HCT116 (cell line): ENCODE measurements around the gene TTLL11. TPM values are rescaled to one million over a fixed set of nuclear protein-coding genes. Genes with fewer than 3 reads are reported as not detected.

ENCODE experiments used
- ATAC-seq: fragments of 200-7000 bp; cut with Tn5 transposase; 2 replicates; pipeline ENCODE4 v1.9.1; 2020; ENCODE audit warnings: mild to moderate bottlenecking, moderate library complexity
- BruUV-seq: library from RNA; stranded (reverse); fragments of 400-500 nt; replicated peaks from 2 replicates; lab custom pipeline; 2021; lab: Mats Ljungman, UMichigan
- CTCF ChIA-PET: fragments of 300-600 bp; sonication (Branson Sonifier 250); formaldehyde crosslinking; loops from one replicate; lab custom pipeline; 2021; ENCODE audit warnings: antibody characterized with exemption; lab: Charles Lee
- POLR2A ChIA-PET: fragments of 300-600, 350-600 bp; sonication (Branson Sonifier 250); formaldehyde crosslinking; loops from one replicate; lab custom pipeline; 2021; ENCODE audit warnings: antibody characterized with exemption; lab: Charles Lee
- RAD21 ChIA-PET, 2 experiments: fragments of 300-600 bp; sonication (Branson Sonifier 250); formaldehyde crosslinking; loops; one replicate each; lab custom pipeline; 2023; ENCODE audit warnings: low total read pairs in 2 of 2; ENCODE audit not compliant: uncharacterized antibody in 2 of 2, unreplicated experiment in 2 of 2, low non-redundant PET in 1 of 2; lab: Charles Lee
- DNase-seq: peaks from one replicate; pipeline ENCODE4 v3.0.0-alpha.2; 2010; ENCODE audit warnings: low read depth, low spot score
- H2AFZ ChIP-seq: fragments of 200-600 bp; shearing (Covaris generic), sonication (generic); 2 replicates; pipeline ENCODE4 v1.6.1; 2017; ENCODE audit warnings: low read depth, mixed run types, mixed read lengths, antibody characterized with exemption, low read length; ENCODE audit not compliant: poor library complexity, severe bottlenecking
- H3K27ac ChIP-seq: 2 replicates; pipeline ENCODE4 v1.5.1; 2012; ENCODE audit warnings: low read depth, low read length
- H3K27me3 ChIP-seq: fragments of 200-600 bp; sonication (generic); 2 replicates; pipeline ENCODE4 v1.6.1; 2016; ENCODE audit warnings: mixed run types, low read length, mixed read lengths; ENCODE audit not compliant: insufficient read depth
- H3K36me3 ChIP-seq, 2 experiments: fragments of 200-500 bp in 1 of 2; fragments of 200-600 bp in 1 of 2; sonication (Bioruptor generic) in 1 of 2; sonication (generic) in 1 of 2; 2 replicates each; pipeline versions ENCODE4 v1.5.1 to v1.6.1; 2014 to 2016; ENCODE audit warnings: low read length in 2 of 2, inconsistent platforms in 1 of 2, mixed read lengths in 1 of 2, mixed run types in 1 of 2; ENCODE audit not compliant: insufficient read depth in 2 of 2, control insufficient read depth in 1 of 2
- H3K4me1 ChIP-seq, 2 experiments: fragments of 200-600 bp in 1 of 2; sonication (generic) in 1 of 2; 2 replicates each; pipeline versions ENCODE4 v1.5.1 to v1.6.1; 2012 to 2017; ENCODE audit warnings: low read length in 2 of 2, inconsistent platforms in 1 of 2, mild to moderate bottlenecking in 1 of 2, mixed read lengths in 1 of 2, mixed run types in 1 of 2, moderate library complexity in 1 of 2; ENCODE audit not compliant: insufficient read depth in 2 of 2, control insufficient read depth in 1 of 2
- H3K4me2 ChIP-seq: fragments of 200-600 bp; sonication (generic); 2 replicates; pipeline ENCODE4 v1.6.1; 2017; ENCODE audit warnings: mixed run types, low read length, mixed read lengths
- H3K4me3 ChIP-seq, 2 experiments: fragments of 200-600 bp in 1 of 2; sonication (generic) in 1 of 2; replicated peaks in 1 of 2; 2 replicates each; pipeline ENCODE4 v1.5.1; 2011 to 2016; ENCODE audit warnings: low read length in 2 of 2, control low read depth in 1 of 2, low read depth in 1 of 2, mild to moderate bottlenecking in 1 of 2, mixed read lengths in 1 of 2, mixed run types in 1 of 2
- H3K79me2 ChIP-seq: fragments of 200-600 bp; sonication (generic); 2 replicates; pipeline ENCODE4 v1.6.1; 2017; ENCODE audit warnings: mild to moderate bottlenecking, mixed run types, low read length, moderate library complexity, mixed read lengths; ENCODE audit not compliant: insufficient read depth
- H3K9ac ChIP-seq: fragments of 200-600 bp; sonication (generic); 2 replicates; pipeline ENCODE4 v1.6.1; 2016; ENCODE audit warnings: low read length, mixed read lengths
- H3K9me2 ChIP-seq: fragments of 200-600 bp; sonication (generic), shearing (Covaris generic); 2 replicates; pipeline ENCODE4 v1.6.1; 2017; ENCODE audit warnings: mixed run types, mild to moderate bottlenecking, moderate library complexity; ENCODE audit not compliant: insufficient read depth
- H3K9me3 ChIP-seq, 2 experiments: fragments of 200-500 bp in 1 of 2; fragments of 200-600 bp in 1 of 2; sonication (Bioruptor generic) in 1 of 2; sonication (generic) in 1 of 2; 2 replicates each; pipeline ENCODE4 v1.6.1; 2014 to 2017; ENCODE audit warnings: low read length in 2 of 2, mixed read lengths in 2 of 2, inconsistent platforms in 1 of 2, low read depth in 1 of 2, mild to moderate bottlenecking in 1 of 2, mixed run types in 1 of 2, moderate library complexity in 1 of 2; ENCODE audit not compliant: control insufficient read depth in 1 of 2, insufficient read depth in 1 of 2
- H4K20me1 ChIP-seq: fragments of 200-600 bp; sonication (generic), shearing (Covaris generic); 2 replicates; pipeline ENCODE4 v1.6.1; 2017; ENCODE audit warnings: mixed run types, mild to moderate bottlenecking, moderate library complexity; ENCODE audit not compliant: insufficient read depth
- ATF3 ChIP-seq: IDR thresholded peaks from 2 replicates; pipeline ENCODE4 v1.6.1; 2012
- CTCF ChIP-seq, 3 experiments: fragments of 200-600 bp in 1 of 3; sonication (generic) in 1 of 3; IDR thresholded peaks in 2 of 3; conservative IDR thresholded peaks in 1 of 3; 2 replicates each; pipeline ENCODE4 v1.5.1; 2012 to 2017; ENCODE audit warnings: low read depth in 2 of 3, low read length in 2 of 3, antibody characterized with exemption in 1 of 3, borderline replicate concordance in 1 of 3, control low read depth in 1 of 3, mild to moderate bottlenecking in 1 of 3, mixed read lengths in 1 of 3, mixed run types in 1 of 3, moderate library complexity in 1 of 3; ENCODE audit not compliant: insufficient read depth in 1 of 3
- ELF1 ChIP-seq: IDR thresholded peaks from 2 replicates; pipeline ENCODE4 v1.6.1; 2012; ENCODE audit warnings: low read depth, borderline replicate concordance
- EZH2phosphoT487 ChIP-seq: fragments of 200-600 bp; IDR thresholded peaks from 2 replicates; pipeline ENCODE4 v1.6.1; 2018; ENCODE audit warnings: antibody characterized with exemption, borderline replicate concordance
- FOSL1 ChIP-seq: IDR thresholded peaks from 2 replicates; pipeline ENCODE4 v1.6.1; 2012; ENCODE audit warnings: low read depth
- JUND ChIP-seq: IDR thresholded peaks from 2 replicates; pipeline ENCODE4 v1.6.1; 2012
- MAX ChIP-seq: IDR thresholded peaks from 2 replicates; pipeline ENCODE4 v1.6.1; 2012
- POLR2A ChIP-seq: IDR thresholded peaks from 2 replicates; pipeline ENCODE4 v1.7.0; 2011; ENCODE audit warnings: borderline replicate concordance; ENCODE audit not compliant: insufficient read depth, insufficient read length; ENCODE audit errors: extremely low read depth
- RAD21 ChIP-seq: IDR thresholded peaks from 2 replicates; pipeline ENCODE4 v1.6.1; 2012; ENCODE audit warnings: low read depth, mild to moderate bottlenecking
- SIN3A ChIP-seq: IDR thresholded peaks from 2 replicates; pipeline ENCODE4 v1.6.1; 2012; ENCODE audit warnings: low read depth
- SP1 ChIP-seq: IDR thresholded peaks from 2 replicates; pipeline ENCODE4 v1.6.1; 2012; ENCODE audit warnings: low read depth
- SRF ChIP-seq: IDR thresholded peaks from 2 replicates; pipeline ENCODE4 v1.6.1; 2012; ENCODE audit warnings: low read depth
- TCF7L2 ChIP-seq: IDR thresholded peaks from 2 replicates; pipeline ENCODE4 v1.7.0; 2011; ENCODE audit warnings: borderline replicate concordance, inconsistent platforms; ENCODE audit not compliant: insufficient read depth, insufficient read length; ENCODE audit errors: extremely low read depth
- YY1 ChIP-seq: IDR thresholded peaks from 2 replicates; pipeline ENCODE4 v1.6.1; 2011; ENCODE audit warnings: low read length, low read depth, moderate library complexity, mild to moderate bottlenecking; ENCODE audit not compliant: insufficient replicate concordance; ENCODE audit errors: extremely low read depth
- ZBTB33 ChIP-seq: IDR thresholded peaks from 2 replicates; pipeline ENCODE4 v1.6.1; 2011; ENCODE audit warnings: mild to moderate bottlenecking, low read length, moderate library complexity; ENCODE audit not compliant: insufficient replicate concordance; ENCODE audit errors: extremely low read depth
- ZFX ChIP-seq: fragments of 450-650 bp; IDR thresholded peaks from 2 replicates; pipeline ENCODE4 v1.6.1; 2017
- ZNF274 ChIP-seq: fragments of 200-500 bp; sonication (Bioruptor generic); IDR thresholded peaks from 2 replicates; pipeline ENCODE4 v1.6.1; 2014; ENCODE audit warnings: mild to moderate bottlenecking, low read depth, low read length, inconsistent platforms
- intact Hi-C: fragments of 100-400 bp; cut with micrococcal nuclease; formaldehyde crosslinking; loops from 2 replicates; pipeline ENCODE4 v1.10.0; 2022
- total RNA-seq: library from RNA; stranded (reverse); gene quantifications from one replicate; pipeline ENCODE4 v1.2.1, GENCODE V29; 2021; ENCODE audit not compliant: unreplicated experiment
- TF ChIP-seq, protein P1 (sequence below): IDR thresholded peaks from 2 replicates; pipeline ENCODE4 v1.6.1; 2012; ENCODE audit warnings: low read depth

TTLL11 gene
- total RNA-seq, 1 experiment from 2014 or later = 2.2 TPM

GRCh38 chr9:121863955-121864354 is 229.2 kb downstream of the TTLL11 start:
- ChIA-PET POLR2A (no interaction called here), CTCF (no interaction called here), RAD21 (no interaction called here)
- Histone ChIP-seq H3K4me1 (no peaks in the 10 kb centered on the region), H3K27ac (no peak overlapping the region), H3K79me2 (no peaks in the 10 kb centered on the region), H3K9ac (no peak overlapping the region), H3K4me2 (no peak overlapping the region), H3K9me3 (no peaks in the 10 kb centered on the region), H3K4me3 (no peak overlapping the region), H2AFZ (no peak overlapping the region), H3K27me3 (peaks cover 5% of the 10 kb centered on the region; the same call in 1 of the 2 replicates), H4K20me1 (no peaks in the 10 kb centered on the region), H3K9me2 (no peaks in the 10 kb centered on the region), H3K36me3 (no peaks in the 10 kb centered on the region)
- BruUV-seq = no TSS peak
- intact Hi-C loops = loop anchor here (5.0 kb wide), 2 partner anchors 127 to 167 kb away; no protein-coding TSS in a partner anchor
- no peak for ATAC-seq
- TF ChIP-seq ZBTB33 = no peak
- no peak for TF ChIP-seq TCF7L2
- no peak for TF ChIP-seq SRF
- TF ChIP-seq ATF3 = no peak
- no peak for TF ChIP-seq YY1
- TF ChIP-seq FOSL1 = no peak
- TF ChIP-seq, protein P1, sequence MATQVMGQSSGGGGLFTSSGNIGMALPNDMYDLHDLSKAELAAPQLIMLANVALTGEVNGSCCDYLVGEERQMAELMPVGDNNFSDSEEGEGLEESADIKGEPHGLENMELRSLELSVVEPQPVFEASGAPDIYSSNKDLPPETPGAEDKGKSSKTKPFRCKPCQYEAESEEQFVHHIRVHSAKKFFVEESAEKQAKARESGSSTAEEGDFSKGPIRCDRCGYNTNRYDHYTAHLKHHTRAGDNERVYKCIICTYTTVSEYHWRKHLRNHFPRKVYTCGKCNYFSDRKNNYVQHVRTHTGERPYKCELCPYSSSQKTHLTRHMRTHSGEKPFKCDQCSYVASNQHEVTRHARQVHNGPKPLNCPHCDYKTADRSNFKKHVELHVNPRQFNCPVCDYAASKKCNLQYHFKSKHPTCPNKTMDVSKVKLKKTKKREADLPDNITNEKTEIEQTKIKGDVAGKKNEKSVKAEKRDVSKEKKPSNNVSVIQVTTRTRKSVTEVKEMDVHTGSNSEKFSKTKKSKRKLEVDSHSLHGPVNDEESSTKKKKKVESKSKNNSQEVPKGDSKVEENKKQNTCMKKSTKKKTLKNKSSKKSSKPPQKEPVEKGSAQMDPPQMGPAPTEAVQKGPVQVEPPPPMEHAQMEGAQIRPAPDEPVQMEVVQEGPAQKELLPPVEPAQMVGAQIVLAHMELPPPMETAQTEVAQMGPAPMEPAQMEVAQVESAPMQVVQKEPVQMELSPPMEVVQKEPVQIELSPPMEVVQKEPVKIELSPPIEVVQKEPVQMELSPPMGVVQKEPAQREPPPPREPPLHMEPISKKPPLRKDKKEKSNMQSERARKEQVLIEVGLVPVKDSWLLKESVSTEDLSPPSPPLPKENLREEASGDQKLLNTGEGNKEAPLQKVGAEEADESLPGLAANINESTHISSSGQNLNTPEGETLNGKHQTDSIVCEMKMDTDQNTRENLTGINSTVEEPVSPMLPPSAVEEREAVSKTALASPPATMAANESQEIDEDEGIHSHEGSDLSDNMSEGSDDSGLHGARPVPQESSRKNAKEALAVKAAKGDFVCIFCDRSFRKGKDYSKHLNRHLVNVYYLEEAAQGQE = no peak
- no peak for TF ChIP-seq SP1
- no peak for TF ChIP-seq SIN3A
- TF ChIP-seq CTCF (IDR thresholded peaks at IDR 0.05 in 2 of 3, conservative IDR thresholded peaks at IDR 0.05 in 1 of 3; ENCODE audit: borderline replicate concordance in 1 of 3, insufficient read depth in 1 of 3, low read depth in 2 of 3, low read length in 2 of 3) = no peak
- TF ChIP-seq RAD21 = no peak
- TF ChIP-seq JUND = no peak
- TF ChIP-seq ZFX = no peak
- no peak for TF ChIP-seq POLR2A
- TF ChIP-seq ELF1 = no peak
- no peak for TF ChIP-seq EZH2phosphoT487
- TF ChIP-seq MAX = no peak
- no peak for TF ChIP-seq ZNF274
- DNase-seq = no peak
